ENCODE measurements around the gene MIDN.

DNA sequence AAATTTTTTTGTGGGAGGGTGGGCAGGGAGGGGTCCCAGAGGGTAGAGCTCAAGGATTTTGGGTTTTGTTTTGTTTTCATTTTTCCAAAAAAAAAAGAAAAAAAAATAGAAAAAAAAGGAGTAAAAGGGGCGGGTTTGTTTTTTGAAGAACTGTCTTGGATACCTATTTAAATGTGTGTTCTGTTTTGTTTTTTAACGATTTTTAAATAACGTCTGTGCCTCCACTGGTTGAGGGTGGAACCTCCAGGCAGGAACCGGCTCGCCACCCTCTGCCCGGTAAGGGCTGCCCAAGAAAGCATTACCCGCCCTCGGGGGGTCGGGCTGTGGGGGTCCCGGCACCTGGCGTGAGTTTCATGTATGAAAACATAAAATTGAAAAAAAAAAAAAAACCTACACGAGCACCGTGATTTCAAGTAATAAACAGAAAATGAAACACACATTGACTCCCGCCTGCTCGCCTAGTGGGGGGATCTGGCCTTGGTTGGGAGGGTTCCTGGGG is 10.4 kb downstream of the MIDN start:
- no peak for TF ChIP-seq POLR2A (IDR thresholded peaks at IDR 0.05; ENCODE audit: low read depth, low read length)
- TF ChIP-seq ESRRA (IDR thresholded peaks at IDR 0.05; ENCODE audit: low read length): no peak
- TF ChIP-seq, protein P1, sequence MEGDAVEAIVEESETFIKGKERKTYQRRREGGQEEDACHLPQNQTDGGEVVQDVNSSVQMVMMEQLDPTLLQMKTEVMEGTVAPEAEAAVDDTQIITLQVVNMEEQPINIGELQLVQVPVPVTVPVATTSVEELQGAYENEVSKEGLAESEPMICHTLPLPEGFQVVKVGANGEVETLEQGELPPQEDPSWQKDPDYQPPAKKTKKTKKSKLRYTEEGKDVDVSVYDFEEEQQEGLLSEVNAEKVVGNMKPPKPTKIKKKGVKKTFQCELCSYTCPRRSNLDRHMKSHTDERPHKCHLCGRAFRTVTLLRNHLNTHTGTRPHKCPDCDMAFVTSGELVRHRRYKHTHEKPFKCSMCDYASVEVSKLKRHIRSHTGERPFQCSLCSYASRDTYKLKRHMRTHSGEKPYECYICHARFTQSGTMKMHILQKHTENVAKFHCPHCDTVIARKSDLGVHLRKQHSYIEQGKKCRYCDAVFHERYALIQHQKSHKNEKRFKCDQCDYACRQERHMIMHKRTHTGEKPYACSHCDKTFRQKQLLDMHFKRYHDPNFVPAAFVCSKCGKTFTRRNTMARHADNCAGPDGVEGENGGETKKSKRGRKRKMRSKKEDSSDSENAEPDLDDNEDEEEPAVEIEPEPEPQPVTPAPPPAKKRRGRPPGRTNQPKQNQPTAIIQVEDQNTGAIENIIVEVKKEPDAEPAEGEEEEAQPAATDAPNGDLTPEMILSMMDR (IDR thresholded peaks at IDR 0.05 in 2 of 3, conservative IDR thresholded peaks at IDR 0.05 in 1 of 3; ENCODE audit: control insufficient read depth in 2 of 3, extremely low read depth in 1 of 3, insufficient read depth in 1 of 3, low read depth in 3 of 3, low read length in 3 of 3): 0 out of 6 replicates have a peak, but pooled peaks of 1 of the 3 experiments have one; percentile 0
- no peak for TF ChIP-seq CHD2 (IDR thresholded peaks at IDR 0.05; ENCODE audit: borderline replicate concordance, low read depth, low read length)

All from GM12878 (cell line).